SU-DHL-6 (cell line): ENCODE data around the gene CHMP6.

Experiments used
- H2AFZ ChIP-seq: fragments of 200-600 bp; sonication (generic); 2 replicates; pipeline ENCODE4 v1.6.1; 2014; ENCODE audit warnings: low read depth, mild to moderate bottlenecking, moderate library complexity, mixed read lengths, antibody characterized with exemption, low read length; ENCODE audit not compliant: severe bottlenecking
- H3F3A ChIP-seq: fragments of 200-600 bp; shearing (Covaris generic); 2 replicates; pipeline ENCODE4 v1.6.0; 2016; ENCODE audit warnings: antibody characterized with exemption, mild to moderate bottlenecking; ENCODE audit not compliant: insufficient read depth
- H3K27ac ChIP-seq: fragments of 200-600 bp; sonication (generic); 2 replicates; pipeline ENCODE4 v1.5.1; 2016; ENCODE audit warnings: low read depth, mild to moderate bottlenecking, low read length, moderate library complexity, mixed read lengths
- H3K27me3 ChIP-seq: fragments of 200-600 bp; sonication (generic), shearing (Covaris generic); 2 replicates; pipeline ENCODE4 v1.6.0; 2014; ENCODE audit warnings: mild to moderate bottlenecking, low read length
- H3K36me3 ChIP-seq: fragments of 200-600 bp; sonication (generic); 2 replicates; pipeline ENCODE4 v1.6.1; 2014; ENCODE audit warnings: mild to moderate bottlenecking, low read length, mixed read lengths
- H3K4me2 ChIP-seq: fragments of 300-600, 200-600 bp; shearing (Covaris generic), sonication (generic); 2 replicates; pipeline ENCODE4 v1.6.0; 2014; ENCODE audit warnings: low read length, low read depth, mild to moderate bottlenecking; ENCODE audit not compliant: poor library complexity, severe bottlenecking
- H3K4me3 ChIP-seq: fragments of 200-600 bp; sonication (generic); 2 replicates; pipeline ENCODE4 v1.5.1; 2014; ENCODE audit warnings: antibody characterized with exemption, low read length, mild to moderate bottlenecking, mixed read lengths; ENCODE audit not compliant: insufficient read depth, poor library complexity, severe bottlenecking
- H3K79me2 ChIP-seq: fragments of 200-600 bp; sonication (generic); 2 replicates; pipeline ENCODE4 v1.6.1; 2014; ENCODE audit warnings: mild to moderate bottlenecking, low read length, moderate library complexity; ENCODE audit not compliant: insufficient read depth
- H3K9ac ChIP-seq: fragments of 200-600 bp; sonication (generic); 2 replicates; pipeline ENCODE4 v1.7.0; 2014; ENCODE audit warnings: mild to moderate bottlenecking, low read length
- H3K9me2 ChIP-seq: fragments of 200-600 bp; sonication (generic); replicated peaks from 2 replicates; pipeline ENCODE4 v1.6.1; 2014; ENCODE audit warnings: low read length; ENCODE audit not compliant: insufficient read depth
- H3K9me3 ChIP-seq: fragments of 200-600 bp; sonication (generic); 2 replicates; pipeline ENCODE4 v1.6.1; 2014; ENCODE audit warnings: low read length, mixed read lengths; ENCODE audit not compliant: insufficient read depth
- H4K20me1 ChIP-seq: fragments of 200-600 bp; sonication (generic); 2 replicates; pipeline ENCODE4 v1.6.1; 2014; ENCODE audit warnings: low read depth, mild to moderate bottlenecking, antibody characterized with exemption, low read length, moderate library complexity, mixed read lengths
- EZH2phosphoT487 ChIP-seq: fragments of 200-600 bp; sonication (generic), shearing (Covaris generic); conservative IDR thresholded peaks from 2 replicates; pipeline ENCODE4 v1.6.1; 2018; ENCODE audit warnings: mild to moderate bottlenecking, antibody characterized with exemption, low read length, moderate library complexity, mixed read lengths
- TF ChIP-seq, protein P1 (sequence below): fragments of 200-600 bp; sonication (generic); IDR thresholded peaks from one replicate; pipeline ENCODE4 v1.5.1; 2017; ENCODE audit warnings: antibody characterized with exemption, mild to moderate bottlenecking, low read length, moderate library complexity; ENCODE audit not compliant: insufficient read depth, poor library complexity, severe bottlenecking

The CHMP6 gene

DNA sequence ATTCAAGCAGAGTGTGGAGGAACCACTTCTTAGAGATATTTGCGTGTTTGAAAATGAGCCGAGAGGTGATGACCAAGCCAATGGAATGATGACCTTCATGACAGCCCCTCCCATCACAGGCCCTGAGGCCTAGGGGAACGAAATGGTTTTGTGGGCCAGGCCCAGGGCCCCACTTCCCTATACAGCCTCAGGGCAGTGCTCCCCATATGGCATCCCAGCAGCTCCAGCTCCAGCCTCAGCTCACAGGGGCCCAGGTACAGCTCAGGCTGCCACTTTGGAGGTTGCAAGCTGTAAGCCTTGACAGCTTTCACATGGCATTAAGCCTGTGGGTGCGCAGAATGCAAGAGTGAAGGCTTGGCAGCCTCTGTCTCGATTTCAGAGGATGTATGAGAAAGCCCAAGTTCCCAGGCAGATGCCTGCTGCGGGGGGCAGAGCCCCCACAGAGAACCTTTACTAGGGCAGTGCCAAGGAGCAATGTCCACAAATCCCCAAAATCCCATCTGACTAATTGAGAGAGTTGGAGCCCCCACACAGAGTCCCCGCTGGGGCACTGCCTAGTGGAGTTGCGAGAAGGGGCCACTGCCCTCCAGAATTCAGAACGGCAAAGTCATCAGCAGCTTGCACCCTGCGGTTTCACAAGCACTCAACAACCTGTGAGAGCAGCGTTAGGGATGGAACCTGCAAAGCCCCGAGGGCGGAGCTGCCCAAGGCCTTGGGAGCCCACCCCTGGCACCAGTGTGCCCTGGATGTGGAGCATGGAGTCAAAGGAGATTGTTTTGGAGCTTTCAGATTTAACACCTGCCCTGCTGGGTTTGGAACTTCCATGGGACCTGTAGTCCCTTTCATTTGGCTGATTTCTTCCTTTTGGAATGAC, 21.2 kb downstream of the CHMP6 start:
- Histone ChIP-seq H3K4me3 (no peak overlapping the region), H3K36me3 (no peaks in the 10 kb centered on the region), H3K27ac (no peak overlapping the region), H3K9me3 (no peaks in the 10 kb centered on the region), H3K9me2 (no peaks in the 10 kb centered on the region), H3K9ac (no peak overlapping the region), H2AFZ (no peak overlapping the region), H3K27me3 (no peaks in the 10 kb centered on the region), H3F3A (no peaks in the 10 kb centered on the region), H4K20me1 (no peaks in the 10 kb centered on the region), H3K4me2 (no peak overlapping the region), H3K79me2 (no peaks in the 10 kb centered on the region)
- TF ChIP-seq, protein P1, sequence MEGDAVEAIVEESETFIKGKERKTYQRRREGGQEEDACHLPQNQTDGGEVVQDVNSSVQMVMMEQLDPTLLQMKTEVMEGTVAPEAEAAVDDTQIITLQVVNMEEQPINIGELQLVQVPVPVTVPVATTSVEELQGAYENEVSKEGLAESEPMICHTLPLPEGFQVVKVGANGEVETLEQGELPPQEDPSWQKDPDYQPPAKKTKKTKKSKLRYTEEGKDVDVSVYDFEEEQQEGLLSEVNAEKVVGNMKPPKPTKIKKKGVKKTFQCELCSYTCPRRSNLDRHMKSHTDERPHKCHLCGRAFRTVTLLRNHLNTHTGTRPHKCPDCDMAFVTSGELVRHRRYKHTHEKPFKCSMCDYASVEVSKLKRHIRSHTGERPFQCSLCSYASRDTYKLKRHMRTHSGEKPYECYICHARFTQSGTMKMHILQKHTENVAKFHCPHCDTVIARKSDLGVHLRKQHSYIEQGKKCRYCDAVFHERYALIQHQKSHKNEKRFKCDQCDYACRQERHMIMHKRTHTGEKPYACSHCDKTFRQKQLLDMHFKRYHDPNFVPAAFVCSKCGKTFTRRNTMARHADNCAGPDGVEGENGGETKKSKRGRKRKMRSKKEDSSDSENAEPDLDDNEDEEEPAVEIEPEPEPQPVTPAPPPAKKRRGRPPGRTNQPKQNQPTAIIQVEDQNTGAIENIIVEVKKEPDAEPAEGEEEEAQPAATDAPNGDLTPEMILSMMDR: no peak
- TF ChIP-seq EZH2phosphoT487: no peak

DNA sequence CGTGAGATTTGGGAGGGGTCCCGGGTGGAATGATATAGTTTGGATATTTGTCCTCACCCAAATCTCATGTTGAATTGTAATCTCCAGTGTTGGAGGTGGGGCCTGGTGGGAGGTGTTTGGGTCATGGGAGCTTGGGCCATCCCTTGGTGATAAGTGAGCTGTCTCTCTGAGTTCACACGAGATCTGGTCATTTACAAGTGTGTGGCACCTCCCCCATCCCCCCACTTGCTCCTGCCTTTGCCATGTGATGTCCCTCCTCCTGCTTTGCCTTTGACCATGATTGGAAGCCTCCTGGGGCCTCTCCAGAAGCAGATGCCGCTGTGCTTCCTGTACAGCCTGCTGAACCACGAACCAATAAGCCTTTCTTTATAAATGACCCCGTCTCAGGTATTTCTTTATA, 22.0 kb downstream of the CHMP6 start:
- Histone ChIP-seq H3K27ac (no peak overlapping the region), H3K79me2 (no peaks in the 10 kb centered on the region), H3K36me3 (no peaks in the 10 kb centered on the region), H3K9ac (no peak overlapping the region), H3K4me3 (no peak overlapping the region), H3K9me3 (no peaks in the 10 kb centered on the region), H3K9me2 (no peaks in the 10 kb centered on the region), H3K27me3 (no peaks in the 10 kb centered on the region), H4K20me1 (no peaks in the 10 kb centered on the region), H2AFZ (no peak overlapping the region), H3F3A (no peaks in the 10 kb centered on the region), H3K4me2 (no peak overlapping the region)
- TF ChIP-seq, protein P1: no peak
- no peak for TF ChIP-seq EZH2phosphoT487

DNA sequence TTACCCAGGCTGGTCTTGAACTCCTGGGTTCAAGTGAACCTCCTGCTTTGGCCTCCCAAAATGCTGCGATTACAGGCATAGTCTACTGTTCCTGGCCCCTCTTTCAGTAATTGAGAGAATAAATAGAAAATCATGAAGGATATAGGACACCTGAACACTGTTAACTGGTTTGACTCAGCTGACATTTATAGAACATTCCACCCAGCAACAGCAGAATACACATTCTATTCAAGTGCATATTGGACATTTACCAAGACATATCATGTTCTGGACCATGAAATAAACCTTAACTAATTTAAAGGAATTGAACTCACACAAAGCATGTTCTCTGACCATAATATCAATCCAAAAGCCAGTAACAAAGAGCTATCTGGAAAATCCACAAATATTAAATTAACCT, 23.5 kb downstream of the CHMP6 start:
- no peaks in the 10 kb centered on the region for H3K9me2 ChIP-seq

More for the DNA sequence above, 23.5 kb downstream of the CHMP6 start:
- Histone ChIP-seq H2AFZ (no peak overlapping the region), H3K27ac (no peak overlapping the region), H3K36me3 (no peaks in the 10 kb centered on the region), H3K27me3 (no peaks in the 10 kb centered on the region), H3K9ac (no peak overlapping the region), H3K9me3 (no peaks in the 10 kb centered on the region), H4K20me1 (no peaks in the 10 kb centered on the region), H3K4me2 (no peak overlapping the region), H3K4me3 (no peak overlapping the region), H3F3A (no peaks in the 10 kb centered on the region), H3K79me2 (no peaks in the 10 kb centered on the region)
- TF ChIP-seq EZH2phosphoT487: no peak
- TF ChIP-seq, protein P1: no peak
